SK-N-MC (cell line): ENCODE results near the gene FGF14.

ENCODE experiments used
- EZH2 ChIP-seq: fragments of 200-600 bp; sonication (generic); IDR thresholded peaks from one replicate; pipeline ENCODE4 v1.6.1; 2017; ENCODE audit warnings: antibody characterized with exemption
- FOXP2 ChIP-seq: optimal IDR thresholded peaks from 2 replicates; pipeline ENCODE3; 2011; ENCODE audit warnings: mild to moderate bottlenecking, moderate library complexity; ENCODE audit not compliant: insufficient read depth; ENCODE audit errors: extremely low read length, control extremely low read depth
- POLR2AphosphoS5 ChIP-seq: IDR thresholded peaks from 2 replicates; pipeline ENCODE4 v1.6.1; 2012; ENCODE audit warnings: mild to moderate bottlenecking, low read depth, low read length, borderline replicate concordance

DNA sequence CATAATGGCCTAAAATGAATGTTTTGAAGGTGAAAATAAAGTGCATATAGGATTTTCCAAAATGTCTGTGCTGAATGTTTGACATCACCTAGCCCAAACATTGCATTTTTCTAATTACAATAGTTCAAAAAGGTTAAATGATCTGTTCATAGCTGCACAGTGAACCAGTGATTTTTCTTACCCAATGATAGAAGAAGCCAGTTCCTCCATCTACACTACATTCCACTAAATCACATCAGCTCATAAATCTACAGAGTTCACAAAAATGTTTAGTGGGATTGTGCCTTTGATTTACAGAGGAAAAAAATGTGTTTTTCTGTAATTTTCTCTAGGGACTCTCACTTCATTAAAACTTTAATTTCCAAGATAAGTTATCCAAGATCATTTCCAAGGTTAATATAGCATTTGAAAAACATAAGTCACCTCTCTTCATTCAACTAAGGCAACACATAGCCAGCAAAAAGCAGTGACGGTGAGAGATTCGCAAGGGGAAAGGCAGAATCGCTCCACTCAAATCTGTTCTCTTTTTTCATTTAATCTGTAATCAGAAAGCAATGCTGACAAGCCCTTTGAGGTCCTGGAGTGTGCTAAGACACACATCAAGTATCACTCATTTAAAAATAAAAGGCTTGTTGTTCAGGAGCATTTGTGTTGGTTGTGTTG lies 194.0 kb downstream of the FGF14 start:
- TF ChIP-seq POLR2AphosphoS5 = no peak
- TF ChIP-seq EZH2 = no peak
- TF ChIP-seq FOXP2 = no peak
